AG09309 (cell line): ENCODE results near the gene STK39.

Experiments
- DNase-seq: peaks from one replicate; pipeline ENCODE4 v3.0.0-alpha.2; 2010; ENCODE audit warnings: low read depth
- H3K4me3 ChIP-seq: 2 replicates; pipeline ENCODE4 v1.5.1; 2011; ENCODE audit warnings: mild to moderate bottlenecking, low read depth, low read length, moderate library complexity; ENCODE audit not compliant: control insufficient read depth
- CTCF ChIP-seq: IDR thresholded peaks from 2 replicates; pipeline ENCODE4 v1.5.1; 2011; ENCODE audit warnings: mild to moderate bottlenecking, low read depth, low read length, inconsistent platforms; ENCODE audit not compliant: insufficient read depth, control insufficient read depth; ENCODE audit errors: missing control alignments

The STK39 gene

GRCh38 chr2:168062054-168062453, 185.3 kb downstream of the STK39 start:
- H3K4me3 ChIP-seq, result no peak overlapping the region
- TF ChIP-seq CTCF, result no peak
- no peak for DNase-seq

- peak; percentile 13 for DNase-seq
- no peak for TF ChIP-seq CTCF
- no peak overlapping the region for H3K4me3 ChIP-seq
Measured at GRCh38 chr2:168060986-168061750, 186.2 kb downstream of the STK39 start.

- TF ChIP-seq CTCF, result no peak
- no peak for DNase-seq
- no peak overlapping the region for H3K4me3 ChIP-seq
Measured at GRCh38 chr2:168059758-168060157, 187.6 kb downstream of the STK39 start.

- no peak overlapping the region for H3K4me3 ChIP-seq
- DNase-seq, result no peak
- TF ChIP-seq CTCF, result no peak
Measured at GRCh38 chr2:168058675-168059074, 188.7 kb downstream of the STK39 start.

- H3K4me3 ChIP-seq, result no peak overlapping the region
- no peak for DNase-seq
- no peak for TF ChIP-seq CTCF
Measured at GRCh38 chr2:168056242-168056787, 191.1 kb downstream of the STK39 start.

GRCh38 chr2:168054657-168055056, 192.7 kb downstream of the STK39 start:
- H3K4me3 ChIP-seq, result no peak overlapping the region
- TF ChIP-seq CTCF, result no peak
- DNase-seq, result no peak
